ENCODE measurements around the gene DDR1.

DDR1 gene

GRCh38 chr6:30875244-30876038 lies 8.9 kb upstream of the DDR1 start:
- Histone ChIP-seq H3K27ac (ENCODE audit: low read length) (no peak overlapping the region), H3K4me3 (ENCODE audit: low read length) (no peak overlapping the region), H3K4me2 (ENCODE audit: low read length) (no peak overlapping the region), H3K9me3 (ENCODE audit: insufficient read depth, low read length) (no peaks in the 10 kb centered on the region), H3K4me1 (ENCODE audit: low read length) (peaks cover 8% of the 10 kb centered on the region), H3K79me2 (ENCODE audit: low read length) (no peaks in the 10 kb centered on the region), H3K9ac (ENCODE audit: low read length) (no peak overlapping the region), H3K36me3 (replicated peaks; ENCODE audit: low read depth, low read length) (no peaks in the 10 kb centered on the region), H4K20me1 (ENCODE audit: insufficient read depth, low read length) (no peaks in the 10 kb centered on the region), H3K27me3 (ENCODE audit: low read depth, low read length) (peaks cover 2% of the 10 kb centered on the region; the same call in 1 of the 2 replicates), H2AFZ (ENCODE audit: low read depth, low read length) (no peak overlapping the region)
- TF ChIP-seq EZH2phosphoT487 (IDR thresholded peaks at IDR 0.05; ENCODE audit: low read depth) (no peak), CTCF (IDR thresholded peaks at IDR 0.05; ENCODE audit: low read depth, low read length) (no peak)

GRCh38 chr6:30876039-30876730 lies 8.1 kb upstream of the DDR1 start:
- no peak overlapping the region for H3K27ac ChIP-seq (ENCODE audit: low read length)
- H3K9me3 ChIP-seq (ENCODE audit: insufficient read depth, low read length), result no peaks in the 10 kb centered on the region
- H3K4me2 ChIP-seq (ENCODE audit: low read length), result no peak overlapping the region
- TF ChIP-seq CTCF (IDR thresholded peaks at IDR 0.05; ENCODE audit: low read depth, low read length) (no peak), EZH2phosphoT487 (IDR thresholded peaks at IDR 0.05; ENCODE audit: low read depth) (no peak)
- peaks cover 8% of the 10 kb centered on the region for H3K4me1 ChIP-seq (ENCODE audit: low read length)
- H3K36me3 ChIP-seq (replicated peaks; ENCODE audit: low read depth, low read length), result no peaks in the 10 kb centered on the region
- no peaks in the 10 kb centered on the region for H4K20me1 ChIP-seq (ENCODE audit: insufficient read depth, low read length)
- no peak overlapping the region for H3K9ac ChIP-seq (ENCODE audit: low read length)
- peaks cover 2% of the 10 kb centered on the region; the same call in 1 of the 2 replicates for H3K27me3 ChIP-seq (ENCODE audit: low read depth, low read length)
- no peak overlapping the region for H3K4me3 ChIP-seq (ENCODE audit: low read length)
- H3K79me2 ChIP-seq (ENCODE audit: low read length), result no peaks in the 10 kb centered on the region
- no peak overlapping the region for H2AFZ ChIP-seq (ENCODE audit: low read depth, low read length)

GRCh38 chr6:30877419-30878262 lies 6.7 kb upstream of the DDR1 start:
- no peak overlapping the region for H3K27ac ChIP-seq (ENCODE audit: low read length)
- no peaks in the 10 kb centered on the region for H4K20me1 ChIP-seq (ENCODE audit: insufficient read depth, low read length)
- H2AFZ ChIP-seq (ENCODE audit: low read depth, low read length), result peak overlapping the region; percentile 84
- no peaks in the 10 kb centered on the region for H3K79me2 ChIP-seq (ENCODE audit: low read length)
- peak overlapping the region; percentile 87 for H3K4me2 ChIP-seq (ENCODE audit: low read length)
- H3K9me3 ChIP-seq (ENCODE audit: insufficient read depth, low read length), result no peaks in the 10 kb centered on the region
- H3K4me1 ChIP-seq (ENCODE audit: low read length), result peaks cover 18% of the 10 kb centered on the region
- TF ChIP-seq CTCF (IDR thresholded peaks at IDR 0.05; ENCODE audit: low read depth, low read length) (peak; percentile 83), EZH2phosphoT487 (IDR thresholded peaks at IDR 0.05; ENCODE audit: low read depth) (no peak)
- H3K9ac ChIP-seq (ENCODE audit: low read length), result peak overlapping the region; percentile 11; the same call in 1 of the 2 replicates
- H3K4me3 ChIP-seq (ENCODE audit: low read length), result peak overlapping the region; percentile 72
- no peaks in the 10 kb centered on the region for H3K36me3 ChIP-seq (replicated peaks; ENCODE audit: low read depth, low read length)
- 0 out of 2 replicates have a peak, but pooled peaks cover 2% of the 10 kb centered on the region for H3K27me3 ChIP-seq (ENCODE audit: low read depth, low read length)

Data from OCI-LY3 (cell line).